Activated T-cell treated with anti-CD3 and anti-CD28 coated beads, Interleukin-2, amount 50 U/mL, for 72 hours (primary cell): ENCODE measurements around the gene FILIP1L. TPM values are rescaled to one million over a fixed set of nuclear protein-coding genes. Genes with fewer than 3 reads are reported as not detected.

ENCODE experiments used
- ATAC-seq, 2 donors: fragments of 150-1000 bp; cut with Tn5 transposase; replicated peaks in 1 of 2; 2 replicates each; pipeline ENCODE4 v1.10.0; 2021; ENCODE audit warnings: moderate library complexity in 2 of 2, mild to moderate bottlenecking in 1 of 2
- DNase-seq, 2 donors: peaks; one replicate each; pipeline ENCODE4 v3.0.0; 2021 to 2022; ENCODE audit warnings: mixed read lengths in 1 of 2
- H3K27ac Mint-ChIP-seq: one replicate; pipeline ENCODE4 v1.8.0; 2022; ENCODE audit warnings: mild to moderate bottlenecking, moderate library complexity, mixed read lengths
- H3K27me3 Mint-ChIP-seq: one replicate; pipeline ENCODE4 v1.8.0; 2022; ENCODE audit warnings: low read depth, mixed read lengths
- H3K36me3 Mint-ChIP-seq, 2 donors: one replicate each; pipeline ENCODE4 v1.8.0; 2022; ENCODE audit warnings: mixed read lengths in 2 of 2, mild to moderate bottlenecking in 1 of 2; ENCODE audit not compliant: insufficient read depth in 2 of 2
- H3K4me1 Mint-ChIP-seq: one replicate; pipeline ENCODE4 v1.8.0; 2022; ENCODE audit warnings: low read depth, mixed read lengths
- H3K4me3 Mint-ChIP-seq, 2 donors: one replicate each; pipeline ENCODE4 v1.8.0; 2022; ENCODE audit warnings: mild to moderate bottlenecking in 2 of 2, mixed read lengths in 2 of 2, moderate library complexity in 2 of 2
- H3K9me3 Mint-ChIP-seq, 2 donors: one replicate each; pipeline ENCODE4 v1.8.0; 2022; ENCODE audit warnings: mixed read lengths in 2 of 2
- total RNA-seq, 2 donors: library from RNA; stranded (reverse); gene quantifications; one replicate each; pipeline ENCODE4 v1.2.3, GENCODE V29; 2022

The FILIP1L gene
- total RNA-seq, 2 donors from 2014 or later: 0.46 to 0.93 TPM

GRCh38 chr3:99958222-99958912, 155.9 kb downstream of the FILIP1L start:
- no peak overlapping the region for H3K27ac Mint-ChIP-seq
- no peaks in the 10 kb centered on the region for H3K4me1 Mint-ChIP-seq
- DNase-seq: no peak
- ATAC-seq: no peak
- no peak overlapping the region for H3K4me3 Mint-ChIP-seq
- H3K27me3 Mint-ChIP-seq: no peaks in the 10 kb centered on the region
- H3K9me3 Mint-ChIP-seq: no peaks in the 10 kb centered on the region
- no peaks in the 10 kb centered on the region for H3K36me3 Mint-ChIP-seq

GRCh38 chr3:99957151-99957796, 157.0 kb downstream of the FILIP1L start:
- DNase-seq (no peak), ATAC-seq (no peak)
- no peaks in the 10 kb centered on the region for H3K36me3 Mint-ChIP-seq
- no peaks in the 10 kb centered on the region for H3K4me1 Mint-ChIP-seq
- no peaks in the 10 kb centered on the region for H3K27me3 Mint-ChIP-seq
- no peaks in the 10 kb centered on the region for H3K9me3 Mint-ChIP-seq
- H3K4me3 Mint-ChIP-seq: no peak overlapping the region
- H3K27ac Mint-ChIP-seq: no peak overlapping the region

GRCh38 chr3:99955773-99956562, 158.3 kb downstream of the FILIP1L start:
- H3K36me3 Mint-ChIP-seq: no peaks in the 10 kb centered on the region
- no peak overlapping the region for H3K27ac Mint-ChIP-seq
- no peaks in the 10 kb centered on the region for H3K27me3 Mint-ChIP-seq
- ATAC-seq (no peak), DNase-seq (no peak)
- H3K9me3 Mint-ChIP-seq: no peaks in the 10 kb centered on the region
- no peak overlapping the region for H3K4me3 Mint-ChIP-seq
- H3K4me1 Mint-ChIP-seq: no peaks in the 10 kb centered on the region

GRCh38 chr3:99954914-99955644, 159.2 kb downstream of the FILIP1L start:
- no peak overlapping the region for H3K4me3 Mint-ChIP-seq
- no peaks in the 10 kb centered on the region for H3K4me1 Mint-ChIP-seq
- no peaks in the 10 kb centered on the region for H3K36me3 Mint-ChIP-seq
- H3K27ac Mint-ChIP-seq: no peak overlapping the region
- H3K9me3 Mint-ChIP-seq: no peaks in the 10 kb centered on the region
- DNase-seq (no peak), ATAC-seq (no peak)
- H3K27me3 Mint-ChIP-seq: no peaks in the 10 kb centered on the region

GRCh38 chr3:99953596-99953995, 160.7 kb downstream of the FILIP1L start:
- DNase-seq (no peak), ATAC-seq (no peak)
- Mint-ChIP-seq H3K4me3 (no peak overlapping the region), H3K4me1 (no peaks in the 10 kb centered on the region), H3K27ac (no peak overlapping the region), H3K27me3 (no peaks in the 10 kb centered on the region), H3K9me3 (no peaks in the 10 kb centered on the region), H3K36me3 (no peaks in the 10 kb centered on the region)

DNA sequence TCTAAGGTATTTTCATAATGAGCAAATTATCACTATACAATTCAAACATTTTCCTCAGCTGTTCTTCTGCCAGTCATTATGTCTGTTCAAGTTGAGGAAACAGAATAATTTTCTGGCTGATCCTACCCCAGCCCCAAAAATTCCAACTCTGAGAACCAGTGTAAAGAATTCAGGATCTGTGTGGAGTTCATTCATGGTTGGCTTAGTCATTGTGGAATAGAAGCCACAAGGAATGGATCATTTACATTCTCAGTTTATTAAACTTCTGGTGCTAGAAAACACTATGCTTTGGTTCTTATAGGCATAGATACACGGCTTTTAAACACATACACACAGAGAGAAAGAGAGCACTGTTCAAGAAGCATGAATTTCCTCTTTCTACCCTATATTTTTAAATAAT, 162.0 kb downstream of the FILIP1L start:
- H3K4me3 Mint-ChIP-seq: no peak overlapping the region
- no peak overlapping the region for H3K27ac Mint-ChIP-seq
- no peaks in the 10 kb centered on the region for H3K27me3 Mint-ChIP-seq
- ATAC-seq: no peak
- no peaks in the 10 kb centered on the region for H3K36me3 Mint-ChIP-seq
- H3K4me1 Mint-ChIP-seq: no peaks in the 10 kb centered on the region
- DNase-seq: no peak
- H3K9me3 Mint-ChIP-seq: no peaks in the 10 kb centered on the region

DNA sequence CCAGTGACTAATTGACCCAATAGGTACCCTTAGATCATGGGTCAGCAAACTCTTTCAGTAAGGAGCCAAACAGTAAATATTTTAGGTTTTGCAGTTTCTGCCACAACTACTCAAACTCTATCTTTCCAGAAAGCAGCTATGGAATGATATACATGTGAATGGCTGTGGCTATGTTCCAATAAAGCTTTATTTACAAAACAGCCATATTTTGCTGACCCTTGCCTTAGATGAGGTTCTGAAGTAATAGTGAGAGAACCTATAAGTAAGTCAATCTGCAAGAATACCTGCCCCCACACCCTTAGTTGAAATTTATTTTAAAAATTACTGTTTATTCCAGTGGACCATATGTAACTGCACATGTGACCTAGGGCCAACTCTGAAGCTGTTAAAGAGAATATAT, 162.6 kb downstream of the FILIP1L start:
- H3K4me1 Mint-ChIP-seq: no peaks in the 10 kb centered on the region
- H3K27ac Mint-ChIP-seq: no peak overlapping the region
- DNase-seq: no peak
- H3K9me3 Mint-ChIP-seq: no peaks in the 10 kb centered on the region
- H3K36me3 Mint-ChIP-seq: no peaks in the 10 kb centered on the region
- no peaks in the 10 kb centered on the region for H3K27me3 Mint-ChIP-seq
- H3K4me3 Mint-ChIP-seq: no peak overlapping the region
- no peak for ATAC-seq

DNA sequence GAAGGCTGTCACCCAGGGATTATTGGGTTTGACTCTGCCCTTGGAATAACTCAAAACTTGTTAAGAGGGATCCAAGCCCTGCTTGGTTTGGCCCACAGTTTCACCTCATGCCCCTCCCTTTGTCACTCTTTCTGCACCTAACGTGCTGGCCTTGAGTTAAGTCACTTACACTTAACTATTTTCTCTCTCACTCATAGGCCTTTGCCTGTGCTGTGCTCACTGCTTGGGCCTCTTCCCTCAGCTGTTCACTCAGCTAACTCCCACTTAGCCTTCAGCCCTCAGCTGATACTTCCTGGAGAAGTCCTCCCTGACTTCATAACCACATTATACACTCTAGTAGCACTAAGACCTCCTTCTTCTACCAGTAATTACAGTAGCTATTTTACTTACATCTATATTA, 163.4 kb downstream of the FILIP1L start:
- no peaks in the 10 kb centered on the region for H3K36me3 Mint-ChIP-seq

DNA sequence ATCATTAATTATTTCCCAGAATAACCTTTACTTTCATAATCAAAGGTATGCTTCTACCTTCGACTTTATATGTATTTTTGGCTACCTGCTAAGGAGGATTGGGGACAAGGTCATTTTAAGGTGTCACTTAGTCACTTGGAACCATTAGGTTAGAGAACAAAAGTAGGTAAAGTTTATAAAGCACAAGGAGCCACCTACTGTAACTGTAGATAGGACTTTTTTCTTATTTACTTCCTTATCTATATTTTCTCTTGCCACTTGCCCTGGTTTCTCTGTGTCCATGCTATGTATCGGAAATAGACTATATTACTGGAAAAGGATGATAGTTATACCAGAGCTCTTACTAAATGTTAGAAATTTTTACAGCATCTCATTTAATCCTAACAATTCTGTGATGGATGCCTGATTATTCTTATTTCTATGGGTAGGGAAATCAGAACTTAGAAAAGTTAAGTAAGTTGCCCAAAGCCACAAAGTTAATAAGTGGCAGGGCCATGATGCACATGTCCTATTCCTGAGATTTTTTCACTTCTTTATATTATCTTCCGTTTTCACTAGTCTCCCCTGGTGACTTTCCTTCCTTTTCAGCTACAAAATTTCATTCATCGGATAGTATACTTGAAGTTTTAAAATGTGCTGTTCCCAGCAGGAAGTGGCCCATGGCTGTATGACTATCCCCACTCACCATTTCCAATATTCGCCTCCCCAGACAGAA, 164.2 kb downstream of the FILIP1L start:
- H3K4me3 Mint-ChIP-seq: no peak overlapping the region
- no peak for ATAC-seq
- DNase-seq: no peak
- no peaks in the 10 kb centered on the region for H3K36me3 Mint-ChIP-seq
- no peak overlapping the region for H3K27ac Mint-ChIP-seq
- H3K9me3 Mint-ChIP-seq: no peaks in the 10 kb centered on the region
- no peaks in the 10 kb centered on the region for H3K27me3 Mint-ChIP-seq
- H3K4me1 Mint-ChIP-seq: no peaks in the 10 kb centered on the region

More for the DNA sequence above, 163.4 kb downstream of the FILIP1L start:
- Mint-ChIP-seq H3K4me3 (no peak overlapping the region), H3K27me3 (no peaks in the 10 kb centered on the region), H3K9me3 (no peaks in the 10 kb centered on the region), H3K27ac (peak overlapping the region; percentile 40), H3K4me1 (no peaks in the 10 kb centered on the region)
- DNase-seq: no peak
- ATAC-seq: no peak

DNA sequence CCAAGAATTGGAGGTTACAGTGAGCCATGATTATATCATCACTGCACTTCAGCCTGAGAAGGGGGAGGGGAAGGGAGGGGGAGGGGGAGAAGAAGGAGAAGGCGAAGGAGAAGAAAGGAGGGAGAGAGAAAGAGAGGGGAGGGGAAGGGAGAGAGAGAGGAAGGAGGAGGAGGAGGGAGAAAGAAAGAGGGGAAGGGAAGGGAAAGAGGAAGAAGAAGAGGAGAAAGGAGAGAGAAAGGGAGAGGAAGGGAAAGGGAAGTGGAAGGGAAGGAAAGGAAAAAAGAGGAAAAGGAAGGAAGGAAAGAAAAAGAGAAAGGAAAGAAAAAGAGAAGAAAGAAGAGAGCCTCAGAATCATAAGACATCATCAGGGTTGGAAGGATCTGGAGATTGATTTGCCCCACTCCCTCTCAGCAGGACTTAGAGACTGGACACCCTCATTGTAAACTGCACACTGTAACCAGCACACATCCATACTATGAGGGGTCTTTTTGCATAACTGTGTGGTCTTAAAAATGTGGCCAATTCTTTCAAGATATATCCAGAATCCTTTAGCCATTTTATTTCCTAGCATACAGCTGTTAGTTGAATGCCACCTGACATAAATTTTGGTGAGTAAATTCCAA, 165.7 kb downstream of the FILIP1L start:
- H3K36me3 Mint-ChIP-seq: no peaks in the 10 kb centered on the region
- ATAC-seq: no peak
- H3K27me3 Mint-ChIP-seq: no peaks in the 10 kb centered on the region
- no peak for DNase-seq
- no peak overlapping the region for H3K4me3 Mint-ChIP-seq
- no peak overlapping the region for H3K27ac Mint-ChIP-seq
- no peaks in the 10 kb centered on the region for H3K4me1 Mint-ChIP-seq
- no peaks in the 10 kb centered on the region for H3K9me3 Mint-ChIP-seq

GRCh38 chr3:99947356-99947755, 166.9 kb downstream of the FILIP1L start:
- H3K27me3 Mint-ChIP-seq: no peaks in the 10 kb centered on the region
- no peaks in the 10 kb centered on the region for H3K36me3 Mint-ChIP-seq
- no peak overlapping the region for H3K4me3 Mint-ChIP-seq
- no peaks in the 10 kb centered on the region for H3K4me1 Mint-ChIP-seq
- no peak overlapping the region for H3K27ac Mint-ChIP-seq
- DNase-seq: no peak
- no peaks in the 10 kb centered on the region for H3K9me3 Mint-ChIP-seq
- ATAC-seq: no peak

DNA sequence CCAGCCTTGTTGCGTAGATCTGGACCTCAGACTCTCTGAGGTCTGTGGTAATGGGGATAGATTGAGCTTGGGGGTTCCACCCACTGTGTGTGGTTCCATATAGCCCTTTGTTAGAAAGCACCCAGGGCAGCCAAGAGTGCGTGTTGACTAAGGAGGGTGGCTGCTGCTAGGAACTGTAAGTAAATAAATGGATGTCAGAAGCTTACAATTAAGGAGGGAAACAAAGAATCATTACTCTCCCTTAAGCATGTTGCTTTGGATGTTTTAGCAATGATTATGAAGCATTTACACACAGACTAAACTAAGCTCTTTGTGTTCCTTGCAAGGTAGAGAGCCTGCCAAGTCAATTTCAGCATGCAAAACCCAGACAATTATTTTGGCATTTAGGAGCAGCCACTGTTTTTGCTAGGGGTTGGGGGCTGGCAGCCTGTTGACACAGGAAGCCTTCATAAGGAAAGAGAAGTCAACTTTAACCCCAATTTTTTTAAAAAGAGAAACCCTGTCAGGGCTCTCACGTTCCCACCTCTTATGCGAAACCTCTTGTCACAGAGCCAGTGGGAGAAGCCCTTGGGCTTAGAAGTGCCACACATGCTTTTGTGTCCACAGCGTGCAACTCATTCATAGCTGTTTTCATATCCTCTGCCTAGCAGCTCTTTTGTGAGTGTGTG, 168.8 kb downstream of the FILIP1L start:
- H3K9me3 Mint-ChIP-seq: no peaks in the 10 kb centered on the region
- DNase-seq (no peak), ATAC-seq (no peak)
- no peak overlapping the region for H3K4me3 Mint-ChIP-seq
- no peaks in the 10 kb centered on the region for H3K36me3 Mint-ChIP-seq
- H3K27ac Mint-ChIP-seq: no peak overlapping the region
- peaks cover 2% of the 10 kb centered on the region for H3K4me1 Mint-ChIP-seq
- no peaks in the 10 kb centered on the region for H3K27me3 Mint-ChIP-seq
